GM18526 (cell line): Measurements from ENCODE around the gene AGPAT4.

Source experiments
- POLR2A ChIP-seq: IDR thresholded peaks from 3 replicates; pipeline ENCODE4 v1.6.1; 2011; ENCODE audit not compliant: insufficient read length; ENCODE audit errors: extremely low read depth

AGPAT4 gene

GRCh38 chr6:161264181-161264580 is 9.7 kb downstream of the AGPAT4 start:
- TF ChIP-seq POLR2A, result no peak

- no peak for TF ChIP-seq POLR2A
Measured at GRCh38 chr6:161261816-161262215, 12.0 kb downstream of the AGPAT4 start.

- no peak for TF ChIP-seq POLR2A
Measured at GRCh38 chr6:161261325-161261724, 12.5 kb downstream of the AGPAT4 start.

- TF ChIP-seq POLR2A, result no peak
Measured at GRCh38 chr6:161259302-161259701, 14.6 kb downstream of the AGPAT4 start.

GRCh38 chr6:161257793-161258457 is 15.9 kb downstream of the AGPAT4 start:
- TF ChIP-seq POLR2A, result no peak

GRCh38 chr6:161256407-161256806 is 17.5 kb downstream of the AGPAT4 start:
- no peak for TF ChIP-seq POLR2A

GRCh38 chr6:161255518-161255917 is 18.3 kb downstream of the AGPAT4 start:
- no peak for TF ChIP-seq POLR2A

- TF ChIP-seq POLR2A, result no peak
Measured at GRCh38 chr6:161254464-161255253, 19.2 kb downstream of the AGPAT4 start.

GRCh38 chr6:161254126-161254463 is 19.8 kb downstream of the AGPAT4 start:
- TF ChIP-seq POLR2A, result no peak

- no peak for TF ChIP-seq POLR2A
Measured at GRCh38 chr6:161251345-161251744, 22.5 kb downstream of the AGPAT4 start.

- no peak for TF ChIP-seq POLR2A
Measured at GRCh38 chr6:161249327-161249726, 24.5 kb downstream of the AGPAT4 start.

GRCh38 chr6:161246725-161247124 is 27.1 kb downstream of the AGPAT4 start:
- TF ChIP-seq POLR2A, result no peak

GRCh38 chr6:161245363-161245762 is 28.5 kb downstream of the AGPAT4 start:
- TF ChIP-seq POLR2A, result no peak

- no peak for TF ChIP-seq POLR2A
Measured at GRCh38 chr6:161244725-161245124, 29.1 kb downstream of the AGPAT4 start.

- TF ChIP-seq POLR2A, result no peak
Measured at GRCh38 chr6:161242779-161243693, 30.8 kb downstream of the AGPAT4 start.

- no peak for TF ChIP-seq POLR2A
Measured at GRCh38 chr6:161242113-161242512, 31.7 kb downstream of the AGPAT4 start.

- TF ChIP-seq POLR2A, result no peak
Measured at GRCh38 chr6:161239001-161239400, 34.9 kb downstream of the AGPAT4 start.
